Stimulated activated CD8-positive, alpha-beta memory T cell treated with anti-CD3 and anti-CD28 coated beads, Interleukin-15, amount 100 ng/mL, for 1 hour (primary cell): ENCODE results near the gene PHF23.
A peak's percentile ranks its signal among the peaks of the same experiment; 100 is the strongest.

Experiments
- DNase-seq: peaks from one replicate; pipeline ENCODE4 v3.0.0-alpha.2; 2020; ENCODE audit warnings: low read depth

PHF23 gene

DNA sequence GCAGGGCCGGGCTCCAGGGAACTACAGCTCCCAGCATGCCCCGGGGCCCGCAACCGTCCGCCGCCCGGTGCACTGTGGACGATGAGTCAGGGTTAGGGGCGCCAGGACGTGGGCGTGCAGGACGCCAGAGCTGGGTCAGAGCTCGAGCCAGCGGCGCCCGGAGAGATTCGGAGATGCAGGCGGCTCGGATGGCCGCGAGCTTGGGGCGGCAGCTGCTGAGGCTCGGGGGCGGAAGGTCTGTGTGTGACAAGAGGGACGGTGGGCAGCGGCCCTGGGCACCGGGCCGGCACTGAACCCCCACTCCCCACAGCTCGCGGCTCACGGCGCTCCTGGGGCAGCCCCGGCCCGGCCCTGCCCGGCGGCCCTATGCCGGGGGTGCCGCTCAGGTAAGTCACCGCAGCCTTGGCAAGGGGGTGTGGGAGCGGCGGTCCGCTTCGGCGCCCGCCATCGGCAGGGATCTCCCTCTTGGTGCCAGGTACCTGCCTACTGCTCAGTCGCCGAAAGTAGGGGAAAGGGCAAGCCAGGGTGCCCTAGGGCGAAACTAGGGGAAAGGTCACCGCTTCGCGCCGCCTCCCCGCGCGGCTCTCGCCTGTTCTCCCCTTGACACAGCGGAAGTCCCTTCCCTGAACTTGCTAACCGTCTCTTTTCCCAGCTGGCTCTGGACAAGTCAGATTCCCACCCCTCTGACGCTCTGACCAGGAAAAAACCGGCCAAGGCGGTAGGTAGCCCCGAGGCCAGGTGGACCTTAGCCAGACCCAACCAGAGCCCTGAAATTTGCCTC, 19.3 kb downstream of the PHF23 start, which contains the start of the genes ACADVL and DLG4:
TSS of gene ACADVL (plus strand) at position 127 of the 781 bp plus-strand sequence. CDS start at position 174, 47 bp downstream.
TSS of gene DLG4 (minus strand) at position 25 of the 781 bp plus-strand sequence.
- peak; percentile 63 for DNase-seq

DNA sequence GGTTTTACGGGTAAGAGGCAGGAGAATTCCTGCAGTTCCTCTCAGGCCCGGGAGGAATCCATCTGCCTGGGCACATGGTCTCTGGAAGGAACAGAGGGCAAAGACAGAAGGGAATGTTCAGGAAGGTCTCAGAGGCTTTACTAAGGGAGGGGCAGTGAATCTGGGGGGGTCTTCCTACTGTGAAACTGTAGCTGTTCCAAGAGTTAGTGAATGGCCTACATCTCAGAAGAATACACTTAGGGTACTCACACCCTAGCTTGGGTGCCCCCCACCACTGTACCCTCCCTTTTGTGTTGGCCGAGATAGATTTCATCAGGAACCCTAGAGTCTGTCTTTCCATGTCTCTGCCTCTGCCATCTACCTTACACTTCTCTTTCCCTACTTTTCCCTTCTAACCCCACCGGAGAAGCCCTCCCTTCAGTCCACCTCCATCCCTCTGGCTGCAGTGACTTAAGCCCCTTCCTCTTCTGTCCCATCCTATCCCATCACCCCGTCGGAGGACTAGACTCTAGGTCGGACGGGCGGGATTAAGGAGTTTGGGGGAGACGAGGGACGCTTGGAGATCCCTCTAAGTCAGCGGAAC, 19.9 kb downstream of the PHF23 start:
- no peak for DNase-seq

DNA sequence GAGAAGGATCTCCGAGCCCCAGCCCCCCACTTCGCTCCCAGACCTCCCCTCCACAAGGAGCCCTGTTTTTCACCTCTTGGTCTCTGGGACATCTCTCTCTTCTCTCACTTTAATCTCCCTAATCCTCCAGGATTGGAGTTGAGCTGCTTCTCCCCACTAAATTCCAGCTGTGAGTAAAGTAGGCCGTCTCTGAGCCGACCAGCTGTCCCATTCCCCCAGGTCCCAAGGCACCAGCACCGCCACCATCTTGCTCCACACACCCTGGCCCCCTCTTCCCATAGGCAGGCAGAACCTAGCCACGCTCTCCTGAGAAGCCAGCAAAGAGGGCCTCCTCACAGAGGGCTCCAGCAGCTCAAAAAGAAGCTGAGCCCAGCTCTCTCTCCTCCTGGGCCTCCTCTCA, 20.5 kb downstream of the PHF23 start:
- DNase-seq = no peak

DNA sequence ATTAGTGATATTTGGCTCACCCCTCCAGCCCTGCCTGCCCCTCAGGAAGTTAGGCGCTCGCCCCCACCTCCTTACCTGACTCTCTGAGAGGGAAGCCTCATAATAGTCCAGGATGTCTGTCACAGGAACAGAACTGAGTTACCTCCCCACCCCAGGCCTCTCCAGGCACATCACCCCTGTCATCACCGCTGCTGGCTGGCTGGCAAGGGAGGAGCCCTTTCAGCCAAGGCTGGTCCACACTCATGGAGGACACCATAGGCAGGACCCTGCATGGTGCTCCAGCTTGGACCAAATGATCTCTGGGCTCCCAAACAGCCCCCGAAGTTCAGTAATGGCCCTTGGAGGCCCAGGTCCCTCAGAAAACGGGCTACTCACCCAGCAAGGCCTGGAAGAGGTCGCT, 21.1 kb downstream of the PHF23 start:
- no peak for DNase-seq

DNA sequence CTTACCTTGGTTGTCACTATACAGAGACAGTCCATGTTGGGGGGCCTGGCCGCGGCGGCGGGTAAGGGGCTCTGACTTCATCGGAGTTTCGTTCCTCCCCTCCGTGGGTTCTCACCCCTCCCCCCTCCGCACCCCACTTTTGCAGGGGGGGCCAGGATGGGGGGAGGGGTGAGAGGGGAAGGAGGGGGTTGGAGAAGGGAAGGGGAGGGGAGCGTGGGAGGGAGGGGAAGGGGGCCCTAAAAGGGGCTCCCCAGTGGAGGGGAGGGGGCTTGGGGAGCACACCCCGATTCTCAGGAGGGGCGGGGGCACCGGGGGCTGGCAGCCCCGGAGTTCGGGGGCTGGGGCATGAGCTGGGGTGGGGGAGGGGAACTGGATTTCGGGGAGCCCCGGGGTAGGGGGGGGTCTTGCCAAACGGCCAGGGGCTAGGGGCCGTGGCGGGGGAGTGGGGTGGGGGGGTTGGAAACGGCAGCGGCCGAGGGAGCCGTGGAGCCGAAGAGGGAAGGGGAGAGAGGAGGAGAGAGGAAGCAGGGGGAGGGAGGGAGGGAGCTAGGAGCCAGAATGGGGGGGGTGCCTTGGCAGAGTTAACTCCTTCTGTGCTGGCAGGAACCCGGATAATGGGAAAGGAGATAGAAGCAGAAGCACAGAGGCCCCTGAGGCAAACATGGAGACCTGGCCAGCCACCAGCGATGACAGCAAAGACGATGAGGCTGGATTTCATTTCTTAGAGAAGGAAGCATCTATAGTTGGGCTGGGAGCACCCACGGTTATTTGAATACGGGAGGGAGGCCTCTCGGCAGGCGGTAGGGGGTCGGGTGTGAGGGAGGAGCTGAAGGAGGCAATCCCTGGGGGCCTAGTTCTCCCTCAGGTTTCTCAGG, 21.9 kb downstream of the PHF23 start:
- DNase-seq = no peak

DNA sequence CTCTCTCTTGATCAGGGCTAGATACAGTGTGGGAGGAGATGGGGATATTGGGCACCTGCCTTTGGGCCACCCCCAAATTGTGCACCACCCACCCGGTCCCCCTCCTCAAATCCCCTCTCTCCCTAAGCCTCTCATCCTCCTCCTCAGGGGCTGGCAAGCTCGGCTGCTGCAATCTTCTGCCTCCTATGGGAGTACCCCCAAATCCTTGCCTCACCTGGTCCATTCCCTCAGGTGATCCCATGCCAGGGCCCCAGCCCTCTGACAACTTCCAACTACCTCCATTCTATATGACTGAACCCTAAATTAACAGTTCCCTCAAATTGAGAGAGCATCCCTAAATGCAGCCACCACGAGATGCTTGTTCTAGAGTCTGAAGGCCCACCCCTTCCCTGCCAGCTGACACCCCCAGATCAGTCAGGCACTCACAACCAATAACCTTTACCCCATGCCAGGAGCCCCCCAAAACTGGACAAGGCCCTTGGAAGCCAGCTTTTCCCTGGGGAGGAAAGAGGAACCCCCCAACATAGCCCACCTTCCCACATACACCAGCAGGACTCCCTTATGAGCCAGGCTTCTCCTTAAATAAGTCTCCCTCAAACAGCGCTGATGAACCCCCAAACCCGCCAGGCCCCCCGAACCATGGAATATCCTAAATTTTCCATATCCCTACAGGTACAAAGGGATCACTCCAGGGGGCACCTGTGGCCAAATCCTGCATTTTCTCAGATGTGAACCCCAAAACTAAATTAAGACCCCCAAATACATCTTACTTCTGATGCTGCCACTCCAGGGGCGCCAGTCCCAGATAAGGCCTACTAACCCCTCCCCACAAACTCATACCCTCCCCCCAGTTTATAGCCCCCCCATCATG, 22.8 kb downstream of the PHF23 start:
- no peak for DNase-seq

DNA sequence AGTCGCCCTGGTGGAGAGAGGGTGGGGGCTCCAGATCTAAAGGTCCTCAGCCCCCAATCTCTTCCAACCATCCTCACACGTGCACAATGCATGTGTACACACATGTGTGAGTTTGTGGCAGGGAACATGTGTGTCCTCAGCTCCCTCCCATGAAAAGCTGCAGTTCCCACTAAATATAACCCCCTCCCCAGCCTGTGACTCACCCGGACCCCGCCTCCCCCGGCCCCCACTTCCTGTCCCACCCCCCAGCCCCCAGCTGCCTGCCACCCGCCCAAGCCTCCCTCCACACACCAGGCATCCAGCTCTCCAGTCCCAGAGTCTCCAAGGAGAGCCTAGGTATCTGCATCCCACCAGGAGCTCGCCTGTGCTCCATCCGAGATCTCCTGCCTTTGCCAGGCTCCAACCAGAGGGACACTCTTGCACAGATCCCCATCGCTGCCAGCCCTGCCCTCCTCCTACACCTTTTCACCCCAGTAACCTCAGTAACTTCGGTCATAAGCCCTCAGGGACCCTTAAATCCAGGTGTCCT, 23.5 kb downstream of the PHF23 start:
- no peak for DNase-seq

DNA sequence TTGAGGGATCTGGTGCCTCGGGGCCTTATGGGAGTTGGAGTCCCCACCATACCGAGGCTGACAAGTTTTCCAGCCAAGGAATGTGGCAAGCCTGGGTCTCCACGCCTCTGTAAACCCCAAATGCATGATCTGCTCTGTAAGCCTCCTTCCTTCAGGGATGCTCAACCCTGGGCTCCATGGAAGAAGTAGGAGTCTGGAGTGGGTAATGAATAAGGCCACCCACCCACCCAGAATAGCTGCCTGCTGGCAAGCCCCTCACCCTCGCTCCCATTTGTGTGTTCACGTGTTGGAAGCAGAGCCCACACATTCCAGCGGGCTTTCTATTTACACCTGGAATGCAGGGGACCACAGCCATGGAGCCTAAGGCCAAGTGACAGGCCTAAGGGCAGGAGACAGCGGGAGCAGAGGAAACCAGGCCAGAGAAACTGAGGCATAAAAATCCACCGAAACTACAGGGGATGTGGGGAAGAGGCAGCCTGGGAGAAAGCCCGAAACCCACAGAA, 24.1 kb downstream of the PHF23 start:
- DNase-seq = no peak

DNA sequence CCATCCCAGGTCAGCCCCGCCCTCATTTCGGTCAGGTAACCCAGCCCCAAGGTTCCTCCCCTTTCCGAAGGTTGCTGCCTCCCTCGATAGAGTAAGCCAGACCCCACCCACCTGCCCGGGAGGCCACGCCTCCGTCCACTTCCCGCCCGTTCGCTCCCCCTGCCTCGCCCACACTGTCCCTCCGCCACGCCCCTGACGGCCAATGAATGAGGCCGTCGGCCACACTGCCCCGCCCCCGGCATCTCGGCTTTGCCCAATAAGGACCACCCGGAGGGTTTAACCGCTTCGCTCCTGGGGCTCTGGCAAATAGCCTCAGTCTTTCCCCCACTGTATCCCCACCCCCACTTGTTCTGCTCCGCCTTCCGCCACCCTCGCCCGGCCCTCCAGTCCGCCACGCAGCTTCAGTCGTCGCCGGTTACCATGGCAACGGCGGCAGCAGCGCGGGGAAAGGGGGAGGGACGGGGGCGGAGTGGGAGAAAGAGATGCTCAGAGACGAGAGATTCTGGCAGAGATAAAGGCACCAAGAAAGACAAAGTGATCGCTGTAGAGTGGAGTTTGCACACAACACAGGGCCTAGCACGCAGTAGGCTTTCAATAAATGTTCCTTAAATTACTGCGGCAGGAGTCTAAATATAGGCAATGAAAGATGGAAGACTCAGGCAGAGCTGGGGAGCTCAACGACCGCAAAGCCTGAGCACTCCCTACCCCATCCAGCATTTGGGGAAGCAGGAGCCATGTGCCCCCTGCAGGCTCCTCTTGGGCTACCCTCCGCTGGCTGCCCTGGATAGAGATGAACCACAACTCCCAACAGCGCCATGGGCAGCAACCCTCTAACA, 24.7 kb downstream of the PHF23 start:
- peak; percentile 99 for DNase-seq

DNA sequence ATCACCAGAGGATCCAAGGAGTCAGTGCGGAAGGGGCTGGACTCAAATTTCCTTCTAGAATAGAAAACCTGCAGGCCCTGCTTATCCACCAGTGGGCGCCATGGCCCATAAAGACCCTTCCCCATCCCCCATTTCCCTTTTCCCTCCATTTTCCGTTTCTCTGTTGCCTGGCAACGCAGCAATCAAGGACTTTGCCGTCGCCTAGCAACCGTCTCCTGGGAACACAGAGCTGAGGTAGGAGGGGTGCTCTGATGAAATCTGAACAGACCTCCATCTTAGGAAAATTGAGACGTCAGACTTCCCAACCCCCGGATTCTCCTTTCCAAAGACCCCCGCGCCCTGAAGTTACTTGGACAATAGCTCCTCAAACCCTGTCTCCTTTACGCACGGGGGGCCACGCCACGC, 25.4 kb downstream of the PHF23 start:
- DNase-seq = no peak

DNA sequence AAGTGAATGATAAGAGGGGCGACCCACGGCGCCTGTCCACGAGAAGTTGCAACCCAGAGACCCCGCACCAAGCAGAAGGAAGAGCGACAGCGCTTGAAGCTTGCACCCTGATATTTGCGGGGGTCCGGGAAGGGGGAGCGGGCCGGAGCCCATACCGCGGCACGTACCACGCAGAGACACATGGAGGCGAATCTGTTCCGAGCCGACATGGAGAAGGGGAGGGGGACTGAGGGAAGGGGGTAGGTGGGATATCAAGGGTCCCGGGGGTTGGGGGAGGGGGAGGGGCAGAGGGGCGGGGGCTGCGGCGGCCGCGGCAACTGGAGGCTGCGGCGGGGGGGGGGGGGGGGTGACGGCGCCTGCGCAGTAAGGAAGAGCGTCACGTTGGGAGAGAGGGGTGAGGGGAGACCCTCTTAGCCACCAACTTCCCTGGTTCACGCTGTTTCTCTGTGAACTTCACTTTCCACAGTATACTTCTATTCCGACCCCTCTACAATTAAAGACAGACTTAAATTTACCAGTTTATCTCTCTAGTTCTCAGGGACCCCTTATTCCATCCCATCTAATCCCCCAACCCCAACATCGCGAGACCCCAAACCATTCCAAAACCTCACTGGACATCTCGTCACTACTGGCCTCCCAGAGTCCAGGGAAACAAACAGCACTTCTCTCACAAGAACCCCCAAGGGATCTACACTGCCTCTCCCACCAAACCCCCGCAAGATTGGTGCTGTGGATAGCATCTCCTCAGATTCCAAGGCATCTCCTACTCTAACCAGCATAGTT, 27.6 kb downstream of the PHF23 start:
- no peak for DNase-seq

DNA sequence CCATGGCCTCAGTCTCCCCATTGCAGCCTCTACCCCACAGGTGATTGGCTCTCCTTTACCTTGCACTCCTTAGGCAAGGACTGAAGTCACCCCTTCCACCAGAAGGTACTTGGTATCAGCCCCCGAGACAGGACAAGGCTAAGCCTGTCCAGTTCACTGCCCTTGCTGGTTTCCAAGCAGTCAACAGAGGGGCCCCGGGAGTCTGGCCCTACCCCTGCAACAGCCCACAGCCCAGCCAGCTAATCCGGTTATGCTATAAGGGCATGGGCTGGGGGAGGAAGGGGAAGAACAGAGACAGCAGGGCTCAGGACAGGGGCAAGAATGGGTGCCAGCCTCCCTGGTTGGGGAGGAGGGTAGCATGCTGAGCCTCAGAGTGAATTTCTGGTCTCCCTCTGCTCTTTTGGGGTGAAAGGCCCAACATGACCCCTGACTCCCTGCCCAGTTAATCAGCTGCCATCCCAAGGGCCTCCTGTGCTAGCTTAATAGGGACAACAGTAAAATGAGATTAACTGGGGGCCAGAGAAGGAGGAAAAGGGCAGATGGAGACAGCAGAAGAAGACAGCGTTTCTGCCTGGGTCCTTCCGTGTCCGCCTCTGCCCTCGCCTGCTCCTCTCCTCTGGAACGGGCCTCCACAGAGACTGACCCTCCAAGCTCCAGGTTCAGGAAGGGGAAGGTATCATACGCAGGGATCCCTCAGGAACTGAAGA, 30.4 kb downstream of the PHF23 start:
- no peak for DNase-seq

DNA sequence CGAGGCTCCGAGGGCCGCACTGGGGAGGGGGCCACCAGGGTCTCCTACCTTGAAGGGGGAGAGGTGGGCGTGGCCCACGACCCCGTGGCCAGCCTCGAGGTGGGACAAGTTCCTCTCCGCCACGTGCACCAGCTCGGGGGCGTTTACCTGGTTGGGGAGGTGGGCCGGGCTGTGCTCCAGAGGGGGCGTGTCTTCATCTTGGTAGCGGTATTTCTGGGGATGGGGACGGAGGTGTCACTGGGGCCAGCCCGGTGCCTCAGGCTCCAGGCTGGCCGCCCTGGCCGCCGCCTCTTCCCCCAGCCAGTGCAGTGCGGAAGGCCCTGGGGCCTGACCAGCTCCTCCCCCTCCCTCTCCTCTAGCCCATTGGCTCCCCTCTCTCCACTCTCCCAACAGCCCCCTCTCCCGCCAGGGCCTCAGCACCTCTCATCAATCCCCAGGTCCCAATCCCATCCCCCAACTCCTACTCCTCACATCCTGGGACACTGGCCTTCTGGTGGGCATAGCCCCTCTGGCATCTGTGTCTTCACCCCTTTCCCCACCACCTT, 31.2 kb downstream of the PHF23 start:
- DNase-seq = no peak

DNA sequence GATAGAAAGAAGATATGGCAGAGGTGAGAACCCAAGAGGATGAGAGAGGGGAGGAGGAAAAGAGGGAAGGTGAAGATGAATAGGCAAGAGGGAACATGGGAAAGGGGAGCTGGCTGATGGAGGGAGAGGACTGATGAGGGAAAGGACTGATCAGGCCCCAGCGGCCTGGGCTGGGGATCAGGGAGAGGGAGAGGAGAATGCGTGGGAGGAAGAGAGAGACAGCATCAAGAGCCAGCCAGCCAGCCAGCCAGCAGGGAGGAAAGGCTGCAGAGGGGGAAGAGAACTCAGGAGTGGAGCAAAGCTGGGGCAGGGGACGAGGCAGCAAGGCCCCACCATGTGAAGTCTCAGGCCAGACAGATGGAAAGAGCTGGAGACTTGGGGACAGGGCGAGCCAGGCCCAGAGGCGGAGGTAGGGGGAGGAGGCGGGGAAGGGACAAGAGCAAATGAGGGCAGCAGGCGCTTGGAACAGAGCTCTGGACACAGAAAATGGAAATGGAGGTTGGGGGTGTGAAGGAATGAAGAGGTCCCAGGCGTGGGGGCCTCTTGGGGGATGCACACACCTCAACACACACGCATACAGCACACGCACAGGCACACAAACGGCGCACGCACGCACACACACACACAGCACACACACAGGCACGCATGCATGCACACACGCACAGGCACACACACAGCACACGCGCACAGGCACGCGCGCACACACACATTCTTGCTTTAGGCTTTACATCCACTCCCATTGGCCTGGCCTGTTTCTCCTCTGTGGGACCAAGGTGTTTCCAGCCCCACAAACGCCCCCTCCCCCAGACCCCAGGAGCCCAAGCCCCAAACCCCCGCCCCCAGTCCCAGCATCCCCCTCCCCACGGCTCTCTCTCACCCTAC, 31.9 kb downstream of the PHF23 start:
- no peak for DNase-seq

DNA sequence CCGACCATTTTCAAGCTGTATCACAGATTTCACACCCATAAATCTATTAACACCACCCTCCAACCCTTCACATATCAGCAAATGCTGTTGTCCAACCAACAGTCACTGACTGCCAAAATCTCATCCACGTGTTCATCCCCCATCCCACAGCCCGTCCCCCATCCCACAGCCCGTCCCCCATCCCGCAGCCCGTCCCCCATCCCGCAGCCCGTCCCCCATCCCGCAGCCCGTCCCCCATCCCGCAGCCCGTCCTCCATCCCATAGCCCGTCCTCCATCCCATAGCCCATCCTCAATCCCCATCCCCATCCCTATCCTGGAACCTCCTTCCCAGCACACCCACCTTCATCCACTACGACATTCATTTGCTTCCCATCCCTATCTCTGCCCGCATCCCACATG, 33.7 kb downstream of the PHF23 start:
- DNase-seq = no peak

DNA sequence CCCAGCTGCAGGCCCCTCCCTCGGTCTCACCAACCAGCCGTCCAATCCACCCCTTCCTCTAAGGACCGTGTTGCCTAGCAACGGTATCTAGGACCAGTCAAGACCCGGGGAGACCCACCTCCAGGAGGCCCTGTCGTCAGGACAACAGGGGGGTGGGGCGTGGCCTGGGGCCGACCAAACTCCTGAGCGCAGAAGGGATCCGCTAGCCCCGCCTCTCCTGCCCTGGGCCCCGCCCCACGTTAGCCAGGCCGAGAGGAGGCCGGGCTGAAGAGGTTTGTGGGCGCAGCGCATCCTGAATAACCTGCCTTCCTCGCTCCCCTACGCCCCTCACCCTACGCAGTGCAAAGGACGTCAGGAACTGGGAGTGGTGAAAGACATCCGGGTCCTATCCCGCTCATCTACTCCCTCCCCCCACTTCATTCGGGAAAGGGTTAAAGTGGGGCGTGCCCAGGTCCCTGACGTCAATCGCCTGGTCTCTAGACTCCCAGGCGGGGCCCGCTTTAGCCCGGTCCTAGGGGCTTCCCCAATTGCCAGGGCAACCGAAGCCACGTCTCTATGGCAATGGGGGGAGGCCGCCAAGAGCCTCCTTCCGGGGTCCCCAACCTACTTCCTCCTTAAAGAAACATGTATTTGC, 34.3 kb downstream of the PHF23 start:
- peak; percentile 91 for DNase-seq

DNA sequence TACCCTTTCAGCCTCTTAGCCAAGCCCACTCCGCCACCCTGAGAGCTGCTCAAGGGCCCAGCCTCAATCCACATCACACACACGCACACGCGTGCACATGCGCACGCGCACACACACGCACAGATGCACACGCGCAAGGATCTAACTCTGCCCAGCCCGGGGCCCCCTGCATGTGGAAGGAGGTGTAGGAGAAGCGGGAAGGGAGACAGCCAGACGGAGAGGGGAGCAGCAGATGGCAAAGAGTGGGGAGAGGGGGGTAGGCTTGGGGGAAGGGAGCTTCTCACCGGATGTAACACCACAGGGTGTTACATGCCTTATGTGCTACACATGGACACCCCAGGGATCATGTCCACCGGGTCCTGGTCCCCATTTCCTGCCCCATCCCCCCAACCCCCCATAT, 34.9 kb downstream of the PHF23 start:
- no peak for DNase-seq
